ENCODE data around the gene SNF8.
"Not testable (repeated sequence)": the region's sequence is repeated elsewhere in the genome, so short reads cannot be mapped to it uniquely, and the experiment has no call there.

SNF8 gene

DNA sequence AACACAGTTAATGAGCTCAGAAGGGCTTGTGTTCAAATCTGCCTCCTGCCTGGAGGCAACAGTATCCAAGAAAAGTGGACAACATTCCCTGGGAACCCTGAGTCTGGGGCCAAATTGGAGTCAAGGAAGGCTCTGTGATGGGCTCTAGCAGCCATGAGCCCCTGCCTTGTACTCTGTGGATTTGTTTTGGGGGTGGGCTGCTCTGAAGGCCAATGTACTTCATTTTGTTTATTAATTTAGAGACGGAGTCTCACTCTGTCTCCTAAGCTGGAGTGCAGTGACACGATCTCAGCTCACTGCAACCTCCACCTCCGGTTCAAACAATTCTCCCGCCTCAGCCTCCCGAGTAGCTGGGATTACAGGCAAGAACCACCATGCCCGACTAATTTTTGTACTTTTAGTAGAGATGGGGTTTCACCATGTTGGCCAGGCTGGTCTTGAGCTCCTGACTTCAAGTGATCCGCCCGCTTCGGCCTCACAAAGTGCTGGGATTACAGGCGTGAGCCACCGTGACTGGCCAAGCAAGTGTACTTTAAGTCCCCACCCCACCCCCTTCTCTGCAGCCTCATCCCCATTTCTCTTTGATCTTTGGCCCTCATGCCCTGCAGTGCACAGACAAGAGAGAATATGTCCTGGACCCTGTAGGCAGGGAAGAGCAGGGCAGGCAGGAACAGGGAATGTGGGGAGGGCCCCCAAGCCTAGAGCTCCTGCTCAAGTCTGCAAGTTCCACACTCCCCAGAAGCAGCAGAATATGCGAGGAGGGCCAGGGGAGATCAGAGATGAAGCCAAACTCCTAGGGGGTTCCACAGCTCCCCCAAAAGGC, 26.4 kb upstream of the SNF8 start:
- peaks cover 4% of the 10 kb centered on the region for H3K4me1 ChIP-seq (ENCODE audit: insufficient read depth, low read length)
- H3K9me3 ChIP-seq (ENCODE audit: low read length): no peaks in the 10 kb centered on the region
- H3K36me3 ChIP-seq (ENCODE audit: insufficient read depth, low read length): no peaks in the 10 kb centered on the region
- H3K4me3 ChIP-seq (ENCODE audit: low read depth in 1 of 2, low read length in 2 of 2): no peak overlapping the region
- H3K27ac ChIP-seq (ENCODE audit: low read depth, low read length): no peak overlapping the region
- H3K9ac ChIP-seq (ENCODE audit: low read length): no peak overlapping the region
- peaks cover 0 to 3% of the 10 kb centered on the region in 2 donors for H3K27me3 ChIP-seq (ENCODE audit: control insufficient read depth in 1 of 2, insufficient read depth in 2 of 2, low read length in 2 of 2)

DNA sequence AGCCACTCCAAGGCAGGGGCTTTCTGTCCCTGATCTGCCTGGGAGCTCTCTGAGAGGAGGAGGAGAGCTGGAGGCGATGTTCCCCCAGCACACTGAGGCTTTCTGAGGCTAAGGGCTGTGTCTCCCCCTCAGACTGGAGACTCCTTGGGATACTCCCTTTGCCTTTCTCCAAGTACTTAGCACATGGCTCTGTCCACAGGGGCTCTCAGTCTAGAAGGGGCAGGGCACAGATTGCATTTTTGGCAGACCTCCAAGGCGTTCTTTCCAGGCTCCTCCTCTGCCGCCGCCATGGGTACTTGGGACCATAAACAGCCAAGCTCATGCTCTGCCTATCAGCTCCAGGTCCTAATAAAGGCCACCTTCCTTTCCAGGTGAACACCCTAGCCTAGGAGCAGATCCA, 25.6 kb upstream of the SNF8 start:
- no peak overlapping the region for H3K4me3 ChIP-seq (ENCODE audit: low read depth in 1 of 2, low read length in 2 of 2)
- H3K27ac ChIP-seq (ENCODE audit: low read depth, low read length): no peak overlapping the region
- peaks cover 4% of the 10 kb centered on the region for H3K4me1 ChIP-seq (ENCODE audit: insufficient read depth, low read length)
- peaks cover 0 to 3% of the 10 kb centered on the region in 2 donors for H3K27me3 ChIP-seq (ENCODE audit: control insufficient read depth in 1 of 2, insufficient read depth in 2 of 2, low read length in 2 of 2)
- no peaks in the 10 kb centered on the region for H3K36me3 ChIP-seq (ENCODE audit: insufficient read depth, low read length)
- H3K9me3 ChIP-seq (ENCODE audit: low read length): no peaks in the 10 kb centered on the region
- no peak overlapping the region for H3K9ac ChIP-seq (ENCODE audit: low read length)

DNA sequence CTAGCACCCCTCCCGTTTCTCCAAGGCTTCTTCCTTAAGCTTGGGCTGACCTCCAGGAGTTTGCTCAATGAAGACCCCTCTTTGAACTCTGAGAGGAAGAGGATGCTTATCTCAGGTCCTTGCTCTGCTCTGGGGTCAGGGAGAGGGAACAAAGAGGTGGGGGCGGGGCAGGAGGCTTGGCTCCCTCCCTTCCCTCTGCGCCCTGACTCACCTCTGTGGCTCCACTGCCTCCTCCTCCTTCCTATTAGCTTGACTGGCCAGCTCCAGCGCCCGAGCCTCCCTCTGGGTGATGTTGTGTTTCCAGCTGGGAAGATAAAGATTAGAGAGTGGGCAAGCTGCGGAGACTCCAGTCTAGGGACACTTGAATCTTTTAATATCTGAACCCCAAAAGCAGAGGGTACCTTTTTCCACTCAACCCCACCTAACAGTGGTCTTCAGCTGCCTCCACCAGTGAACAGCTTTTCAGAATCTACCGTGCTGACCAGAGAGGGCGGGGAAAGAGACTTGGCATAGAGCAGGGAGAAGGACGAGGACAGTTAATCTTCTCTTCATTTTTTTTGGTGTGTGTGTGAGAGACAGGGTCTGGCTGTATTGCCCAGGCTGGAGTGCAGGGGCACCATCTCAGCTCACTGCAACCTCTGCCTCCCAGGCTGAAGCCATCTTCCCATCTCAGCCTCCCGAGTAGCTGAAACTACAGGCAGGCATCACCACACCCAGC, 17.0 kb upstream of the SNF8 start:
- Histone ChIP-seq H3K27me3 (ENCODE audit: control insufficient read depth in 1 of 2, insufficient read depth in 2 of 2, low read length in 2 of 2) (peaks cover 6 to 17% of the 10 kb centered on the region in 2 donors), H3K27ac (ENCODE audit: low read depth, low read length) (no peak overlapping the region), H3K9ac (ENCODE audit: low read length) (no peak overlapping the region), H3K36me3 (ENCODE audit: insufficient read depth, low read length) (no peaks in the 10 kb centered on the region), H3K4me1 (ENCODE audit: insufficient read depth, low read length) (no peaks in the 10 kb centered on the region), H3K4me3 (ENCODE audit: low read depth in 1 of 2, low read length in 2 of 2) (no peak overlapping the region), H3K9me3 (ENCODE audit: low read length) (no peaks in the 10 kb centered on the region)

DNA sequence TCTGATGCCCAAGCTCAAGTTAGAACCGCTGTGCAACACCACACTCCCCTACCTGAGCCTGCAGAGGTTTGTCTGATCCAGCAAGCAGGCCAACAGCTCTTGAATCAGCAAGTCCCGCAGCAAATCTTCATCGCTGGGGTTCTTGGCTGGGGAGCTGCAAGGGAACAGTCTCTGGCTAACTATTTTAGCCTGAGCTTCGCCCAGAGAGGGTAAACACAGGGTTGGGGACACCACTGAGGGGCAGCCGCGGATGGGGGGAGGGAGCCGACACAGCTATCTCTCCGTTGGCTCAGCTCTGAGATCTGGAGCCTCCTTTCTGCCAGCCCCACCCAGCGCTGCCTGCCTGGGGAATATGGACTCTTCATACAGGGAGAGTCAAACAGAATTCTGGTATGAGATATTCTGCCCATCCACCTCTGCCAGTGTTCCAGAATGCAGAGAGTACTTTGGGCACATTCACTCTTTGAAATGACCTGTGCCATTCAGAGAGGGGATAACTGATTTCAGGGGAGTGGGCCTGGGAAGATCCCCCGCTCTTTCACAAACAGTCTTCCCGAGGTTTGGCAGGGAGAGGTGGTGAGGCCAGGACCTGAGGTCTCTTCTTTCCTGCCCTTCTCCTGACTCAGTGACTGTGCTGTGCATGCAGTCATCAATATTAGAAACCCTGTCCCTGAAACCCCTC, 16.3 kb upstream of the SNF8 start:
- Histone ChIP-seq H3K27ac (ENCODE audit: low read depth, low read length) (no peak overlapping the region), H3K9ac (ENCODE audit: low read length) (no peak overlapping the region), H3K27me3 (ENCODE audit: control insufficient read depth in 1 of 2, insufficient read depth in 2 of 2, low read length in 2 of 2) (peaks cover 6 to 17% of the 10 kb centered on the region in 2 donors), H3K4me1 (ENCODE audit: insufficient read depth, low read length) (no peaks in the 10 kb centered on the region), H3K9me3 (ENCODE audit: low read length) (no peaks in the 10 kb centered on the region), H3K36me3 (ENCODE audit: insufficient read depth, low read length) (no peaks in the 10 kb centered on the region), H3K4me3 (ENCODE audit: low read depth in 1 of 2, low read length in 2 of 2) (no peak overlapping the region)

DNA sequence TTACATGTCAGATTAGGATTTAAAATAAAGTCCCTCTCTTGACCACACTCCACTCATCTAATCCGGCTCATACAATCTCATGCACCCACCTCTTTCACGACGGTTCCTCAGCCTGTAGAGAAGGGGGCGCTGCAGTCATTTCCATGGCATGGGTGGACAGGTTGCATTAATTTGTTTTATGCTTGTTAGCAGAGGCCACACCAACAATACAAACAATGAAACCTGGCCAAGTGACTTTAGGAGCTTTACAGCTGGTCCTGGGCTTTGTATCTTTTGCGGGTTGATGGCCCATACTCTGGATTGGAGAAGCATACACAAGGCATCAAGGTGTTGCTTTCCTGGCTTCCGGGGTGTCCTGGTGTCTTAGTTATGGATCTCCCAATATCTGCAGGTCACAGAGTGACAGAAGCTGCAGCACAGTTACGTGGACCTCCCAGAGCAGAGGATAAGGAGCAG, 9.7 kb upstream of the SNF8 start:
- H3K9me3 ChIP-seq (ENCODE audit: low read length): no peaks in the 10 kb centered on the region
- H3K4me3 ChIP-seq (ENCODE audit: low read depth in 1 of 2, low read length in 2 of 2): no peak overlapping the region
- H3K27ac ChIP-seq (ENCODE audit: low read depth, low read length): no peak overlapping the region
- no peak overlapping the region for H3K9ac ChIP-seq (ENCODE audit: low read length)
- H3K36me3 ChIP-seq (ENCODE audit: insufficient read depth, low read length): no peaks in the 10 kb centered on the region
- H3K4me1 ChIP-seq (ENCODE audit: insufficient read depth, low read length): no peaks in the 10 kb centered on the region
- peaks cover 5 to 9% of the 10 kb centered on the region in 2 donors for H3K27me3 ChIP-seq (ENCODE audit: control insufficient read depth in 1 of 2, insufficient read depth in 2 of 2, low read length in 2 of 2)

DNA sequence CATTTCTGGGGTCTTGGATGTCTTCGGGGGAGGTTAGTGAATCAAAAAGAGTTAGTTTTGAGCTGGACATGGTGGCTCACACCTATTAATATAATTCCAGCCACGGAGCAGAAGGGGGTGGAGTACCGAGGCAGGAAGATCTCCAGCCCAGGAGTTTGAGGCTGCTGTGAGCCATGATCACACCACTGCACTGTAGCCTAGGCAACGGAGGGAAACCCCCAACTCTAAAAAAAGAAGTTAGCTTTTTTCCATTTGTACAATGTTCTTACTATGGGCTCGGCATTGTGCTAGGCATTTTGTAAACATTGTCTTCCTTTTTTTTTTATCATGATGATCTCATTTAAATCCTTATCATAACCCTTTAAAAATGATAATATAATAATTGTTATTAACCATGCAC, 8.3 kb upstream of the SNF8 start:
- H3K27me3 ChIP-seq (ENCODE audit: control insufficient read depth in 1 of 2, insufficient read depth in 2 of 2, low read length in 2 of 2): peaks cover 5 to 9% of the 10 kb centered on the region in 2 donors
- H3K4me3 ChIP-seq (ENCODE audit: low read depth in 1 of 2, low read length in 2 of 2): no peak overlapping the region
- H3K36me3 ChIP-seq (ENCODE audit: insufficient read depth, low read length): no peaks in the 10 kb centered on the region
- H3K9ac ChIP-seq (ENCODE audit: low read length): no peak overlapping the region
- no peaks in the 10 kb centered on the region for H3K9me3 ChIP-seq (ENCODE audit: low read length)
- H3K27ac ChIP-seq (ENCODE audit: low read depth, low read length): no peak overlapping the region
- H3K4me1 ChIP-seq (ENCODE audit: insufficient read depth, low read length): no peaks in the 10 kb centered on the region

DNA sequence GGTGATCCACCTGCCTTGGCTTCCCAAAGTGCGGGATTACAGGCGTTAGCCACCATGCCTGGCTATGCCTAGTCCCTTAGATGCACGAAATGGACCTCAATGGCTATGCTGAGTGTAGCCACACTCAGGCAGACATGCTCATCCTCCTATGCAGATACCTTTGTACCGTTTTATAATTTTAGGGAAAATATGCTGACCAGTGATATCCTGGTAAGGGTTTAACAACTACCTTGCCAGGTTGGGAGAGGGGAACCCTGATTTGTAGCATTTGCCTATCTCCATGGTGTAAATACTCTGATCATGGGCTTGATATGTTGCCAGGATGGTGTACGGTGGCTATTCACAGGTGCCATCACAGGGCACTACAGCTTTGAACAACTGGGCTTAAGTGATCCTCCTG, 6.9 kb upstream of the SNF8 start:
- Histone ChIP-seq H3K9ac (ENCODE audit: low read length) (no peak overlapping the region), H3K36me3 (ENCODE audit: insufficient read depth, low read length) (no peaks in the 10 kb centered on the region), H3K27me3 (ENCODE audit: control insufficient read depth in 1 of 2, insufficient read depth in 2 of 2, low read length in 2 of 2) (peaks cover 5 to 9% of the 10 kb centered on the region in 2 donors), H3K4me1 (ENCODE audit: insufficient read depth, low read length) (no peaks in the 10 kb centered on the region), H3K27ac (ENCODE audit: low read depth, low read length) (no peak overlapping the region), H3K4me3 (ENCODE audit: low read depth in 1 of 2, low read length in 2 of 2) (no peak overlapping the region), H3K9me3 (ENCODE audit: low read length) (no peaks in the 10 kb centered on the region)

DNA sequence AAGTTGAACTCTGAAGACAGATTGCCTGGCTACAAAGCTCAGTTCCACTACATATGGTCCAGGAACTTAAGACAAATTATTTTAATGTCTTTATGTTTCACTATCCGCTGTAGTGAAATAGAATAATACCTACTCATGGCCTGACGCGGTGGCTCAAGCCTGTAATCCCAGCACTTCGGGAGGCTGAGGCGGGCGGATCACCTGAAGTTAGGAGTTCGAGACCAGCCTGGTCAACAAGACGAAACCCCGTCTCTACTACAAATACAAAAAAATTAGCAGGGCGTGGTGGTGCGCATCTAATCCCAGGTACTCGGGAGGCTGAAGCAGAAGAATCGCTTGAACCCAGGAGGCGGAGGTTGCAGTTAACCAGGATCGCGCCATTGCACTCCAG, 614 bp upstream of the SNF8 start:
- not testable (repeated sequence) for H3K9me3 ChIP-seq (ENCODE audit: low read length); H3K36me3 ChIP-seq (ENCODE audit: insufficient read depth, low read length); H3K27me3 ChIP-seq (ENCODE audit: control insufficient read depth in 1 of 2, insufficient read depth in 2 of 2, low read length in 2 of 2)
- Histone ChIP-seq H3K27ac (ENCODE audit: low read depth, low read length) (peak overlapping the region; percentile 96), H3K4me1 (ENCODE audit: insufficient read depth, low read length) (peaks cover 11% of the 10 kb centered on the region), H3K4me3 (ENCODE audit: low read depth in 1 of 2, low read length in 2 of 2) (peak overlapping the region; percentile 63 to 96), H3K9ac (ENCODE audit: low read length) (peak overlapping the region; percentile 56)

DNA sequence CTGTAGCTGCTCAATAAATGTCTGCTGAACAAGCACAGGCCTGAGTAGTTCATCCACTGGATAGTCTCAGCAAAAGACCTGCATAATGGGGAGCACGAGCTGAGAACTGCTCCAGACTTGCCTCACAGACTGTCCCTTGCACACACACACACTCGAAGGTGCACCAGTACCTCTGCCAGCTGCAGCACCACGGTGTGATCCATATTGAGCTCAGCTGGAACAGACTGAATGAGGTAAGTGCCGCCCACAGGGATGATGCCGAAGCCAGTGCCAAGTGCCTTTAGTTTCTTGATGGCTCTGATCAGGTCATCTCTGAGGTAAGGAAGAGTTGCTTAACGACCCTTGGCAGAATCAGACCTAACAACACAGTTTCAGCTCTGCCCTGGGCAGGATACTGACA, 11.6 kb downstream of the SNF8 start:
- peaks cover 69% of the 10 kb centered on the region for H3K36me3 ChIP-seq (ENCODE audit: insufficient read depth, low read length)
- H3K27ac ChIP-seq (ENCODE audit: low read depth, low read length): no peak overlapping the region
- H3K9me3 ChIP-seq (ENCODE audit: low read length): no peaks in the 10 kb centered on the region
- no peak overlapping the region for H3K9ac ChIP-seq (ENCODE audit: low read length)
- H3K4me3 ChIP-seq (ENCODE audit: low read depth in 1 of 2, low read length in 2 of 2): no peak overlapping the region
- no peaks in the 10 kb centered on the region for H3K4me1 ChIP-seq (ENCODE audit: insufficient read depth, low read length)
- H3K27me3 ChIP-seq (ENCODE audit: control insufficient read depth in 1 of 2, insufficient read depth in 2 of 2, low read length in 2 of 2): no peaks in the 10 kb centered on the region

DNA sequence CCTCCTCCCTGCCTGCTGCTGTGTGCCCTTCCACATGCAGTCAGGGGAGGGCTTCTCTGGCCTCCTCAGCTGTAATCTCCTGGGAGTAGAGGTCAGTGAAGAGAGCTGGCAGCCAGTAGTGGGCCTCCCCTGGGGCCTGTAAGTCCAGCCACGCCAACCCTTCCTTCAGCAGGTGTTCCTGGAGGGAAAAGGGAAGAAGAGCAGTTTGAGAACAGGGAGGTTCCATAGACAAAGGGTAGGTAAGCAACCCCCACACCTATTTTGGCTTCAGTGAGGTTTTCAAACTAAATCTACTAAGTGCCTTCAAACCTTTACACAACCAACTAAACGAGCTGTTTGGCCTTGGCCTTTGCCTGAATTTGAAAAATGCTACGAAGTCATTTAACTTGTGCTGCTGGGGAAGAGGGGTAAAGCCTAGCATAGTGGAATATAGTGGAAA, 14.2 kb downstream of the SNF8 start:
- H3K27ac ChIP-seq (ENCODE audit: low read depth, low read length): no peak overlapping the region
- H3K36me3 ChIP-seq (ENCODE audit: insufficient read depth, low read length): peaks cover 75% of the 10 kb centered on the region

DNA sequence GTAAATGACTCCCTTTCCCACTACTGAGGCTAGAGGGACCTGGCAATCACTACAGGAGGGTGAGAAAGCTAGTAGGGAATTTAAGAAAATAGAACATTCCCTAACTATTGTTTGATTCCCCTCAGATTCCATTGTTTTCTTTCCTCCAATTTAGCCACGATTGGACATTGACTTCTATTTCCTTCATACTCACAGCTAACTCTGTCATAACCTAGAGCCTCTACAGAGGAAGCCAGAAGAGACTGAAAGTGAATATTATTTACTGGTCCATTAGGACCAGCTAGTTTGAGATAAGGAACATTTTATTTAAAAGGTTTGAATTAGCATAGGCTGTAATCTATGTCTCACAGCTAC, 14.9 kb downstream of the SNF8 start:
- Histone ChIP-seq H3K9me3 (ENCODE audit: low read length) (no peaks in the 10 kb centered on the region), H3K4me3 (ENCODE audit: low read depth in 1 of 2, low read length in 2 of 2) (no peak overlapping the region), H3K9ac (ENCODE audit: low read length) (no peak overlapping the region), H3K27me3 (ENCODE audit: control insufficient read depth in 1 of 2, insufficient read depth in 2 of 2, low read length in 2 of 2) (no peaks in the 10 kb centered on the region), H3K36me3 (ENCODE audit: insufficient read depth, low read length) (peaks cover 80% of the 10 kb centered on the region), H3K27ac (ENCODE audit: low read depth, low read length) (no peak overlapping the region), H3K4me1 (ENCODE audit: insufficient read depth, low read length) (no peaks in the 10 kb centered on the region)

More for the DNA sequence above, 14.2 kb downstream of the SNF8 start:
- no peaks in the 10 kb centered on the region for H3K4me1 ChIP-seq (ENCODE audit: insufficient read depth, low read length)
- H3K9ac ChIP-seq (ENCODE audit: low read length): no peak overlapping the region
- no peak overlapping the region for H3K4me3 ChIP-seq (ENCODE audit: low read depth in 1 of 2, low read length in 2 of 2)
- no peaks in the 10 kb centered on the region for H3K27me3 ChIP-seq (ENCODE audit: control insufficient read depth in 1 of 2, insufficient read depth in 2 of 2, low read length in 2 of 2)
- H3K9me3 ChIP-seq (ENCODE audit: low read length): no peaks in the 10 kb centered on the region
